ENCODE measurements around the gene C1QTNF8. TPM values are rescaled to one million over a fixed set of nuclear protein-coding genes. Genes with fewer than 3 reads are reported as not detected.

C1QTNF8 gene
- total and polyA plus RNA-seq, 4 donors: not detected

DNA sequence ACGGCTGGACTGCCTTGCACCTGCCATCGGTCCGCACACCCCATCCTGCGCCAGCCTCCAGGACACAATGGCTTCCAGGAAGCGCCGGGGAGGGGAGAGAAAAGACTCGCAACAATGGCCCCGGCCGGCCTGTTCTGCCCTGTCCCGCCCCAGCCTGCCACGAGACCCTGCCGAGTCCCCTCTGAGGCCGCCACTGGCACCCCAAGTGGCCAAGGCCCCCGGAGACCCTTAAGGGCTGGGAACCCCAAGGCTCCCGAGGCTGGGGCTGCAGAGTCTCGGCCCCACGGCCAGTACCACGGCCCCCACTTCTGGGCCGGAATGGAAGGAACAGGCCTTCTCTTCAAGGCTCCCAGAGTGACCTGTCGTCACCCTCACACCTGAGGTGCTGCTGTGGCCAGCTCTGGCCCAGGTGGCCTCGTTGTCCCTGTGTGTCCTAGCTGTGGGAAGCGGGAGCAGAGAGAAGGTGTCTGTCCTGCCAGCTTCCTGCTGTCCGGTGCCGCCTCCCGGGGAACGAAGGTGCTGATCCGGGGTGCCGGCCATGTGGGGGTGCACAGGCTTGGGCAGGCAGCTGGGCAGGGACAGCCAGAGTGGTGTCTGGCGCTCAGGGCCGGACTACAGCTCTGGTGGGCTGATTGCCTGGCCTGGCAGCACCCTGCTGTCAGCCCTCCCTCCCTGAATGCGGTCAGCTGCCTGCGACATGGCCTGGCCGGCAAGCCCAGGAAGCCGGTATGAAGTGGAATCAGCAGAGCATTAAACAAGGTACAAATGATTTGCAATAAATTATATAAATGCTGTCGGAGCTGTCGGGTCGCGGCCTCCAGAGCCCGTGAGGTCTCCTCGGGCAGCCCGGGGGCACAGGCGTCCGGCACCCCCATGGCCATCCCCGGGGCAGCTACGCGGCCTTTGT is 48.7 kb upstream of the C1QTNF8 start:
- Histone ChIP-seq H3K27ac (ENCODE audit: low read depth in 1 of 2, low read length in 2 of 2) (no peak overlapping the region), H3K9ac (ENCODE audit: low read depth in 1 of 2, low read length in 2 of 2) (no peak overlapping the region), H3K4me3 (ENCODE audit: low read depth in 1 of 3, low read length in 3 of 3) (no peak overlapping the region), H3K36me3 (ENCODE audit: control insufficient read depth in 4 of 4, insufficient read depth in 3 of 4, low read depth in 1 of 4, low read length in 3 of 4) (no peaks in the 10 kb centered on the region), H3K9me3 (ENCODE audit: control insufficient read depth in 4 of 4, low read length in 3 of 4) (no peaks in the 10 kb centered on the region), H3K4me1 (ENCODE audit: control insufficient read depth in 4 of 4, insufficient read depth in 4 of 4, low read length in 3 of 4) (no peaks in the 10 kb centered on the region), H3K27me3 (ENCODE audit: control insufficient read depth in 4 of 4, insufficient read depth in 4 of 4, low read length in 3 of 4) (no peaks in the 10 kb centered on the region)
- TF ChIP-seq FOXA2 (IDR thresholded peaks at IDR 0.05): no peak
- no peak for TF ChIP-seq SP1 (IDR thresholded peaks at IDR 0.05)
- TF ChIP-seq, protein P1, sequence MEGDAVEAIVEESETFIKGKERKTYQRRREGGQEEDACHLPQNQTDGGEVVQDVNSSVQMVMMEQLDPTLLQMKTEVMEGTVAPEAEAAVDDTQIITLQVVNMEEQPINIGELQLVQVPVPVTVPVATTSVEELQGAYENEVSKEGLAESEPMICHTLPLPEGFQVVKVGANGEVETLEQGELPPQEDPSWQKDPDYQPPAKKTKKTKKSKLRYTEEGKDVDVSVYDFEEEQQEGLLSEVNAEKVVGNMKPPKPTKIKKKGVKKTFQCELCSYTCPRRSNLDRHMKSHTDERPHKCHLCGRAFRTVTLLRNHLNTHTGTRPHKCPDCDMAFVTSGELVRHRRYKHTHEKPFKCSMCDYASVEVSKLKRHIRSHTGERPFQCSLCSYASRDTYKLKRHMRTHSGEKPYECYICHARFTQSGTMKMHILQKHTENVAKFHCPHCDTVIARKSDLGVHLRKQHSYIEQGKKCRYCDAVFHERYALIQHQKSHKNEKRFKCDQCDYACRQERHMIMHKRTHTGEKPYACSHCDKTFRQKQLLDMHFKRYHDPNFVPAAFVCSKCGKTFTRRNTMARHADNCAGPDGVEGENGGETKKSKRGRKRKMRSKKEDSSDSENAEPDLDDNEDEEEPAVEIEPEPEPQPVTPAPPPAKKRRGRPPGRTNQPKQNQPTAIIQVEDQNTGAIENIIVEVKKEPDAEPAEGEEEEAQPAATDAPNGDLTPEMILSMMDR (IDR thresholded peaks at IDR 0.05; ENCODE audit: low read depth, low read length, missing input control): no peak
- no peak for TF ChIP-seq TAF1 (conservative IDR thresholded peaks at IDR 0.05)
- TF ChIP-seq NR2F2 (IDR thresholded peaks at IDR 0.05): no peak
- TF ChIP-seq GABPA (IDR thresholded peaks at IDR 0.05 in 1 of 2, conservative IDR thresholded peaks at IDR 0.05 in 1 of 2): no peak
- no peak for TF ChIP-seq JUND (IDR thresholded peaks at IDR 0.05)
- no peak for TF ChIP-seq RAD21 (IDR thresholded peaks at IDR 0.05)
- TF ChIP-seq, protein P2, sequence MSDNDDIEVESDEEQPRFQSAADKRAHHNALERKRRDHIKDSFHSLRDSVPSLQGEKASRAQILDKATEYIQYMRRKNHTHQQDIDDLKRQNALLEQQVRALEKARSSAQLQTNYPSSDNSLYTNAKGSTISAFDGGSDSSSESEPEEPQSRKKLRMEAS (IDR thresholded peaks at IDR 0.05): no peak
- TF ChIP-seq, protein P3, sequence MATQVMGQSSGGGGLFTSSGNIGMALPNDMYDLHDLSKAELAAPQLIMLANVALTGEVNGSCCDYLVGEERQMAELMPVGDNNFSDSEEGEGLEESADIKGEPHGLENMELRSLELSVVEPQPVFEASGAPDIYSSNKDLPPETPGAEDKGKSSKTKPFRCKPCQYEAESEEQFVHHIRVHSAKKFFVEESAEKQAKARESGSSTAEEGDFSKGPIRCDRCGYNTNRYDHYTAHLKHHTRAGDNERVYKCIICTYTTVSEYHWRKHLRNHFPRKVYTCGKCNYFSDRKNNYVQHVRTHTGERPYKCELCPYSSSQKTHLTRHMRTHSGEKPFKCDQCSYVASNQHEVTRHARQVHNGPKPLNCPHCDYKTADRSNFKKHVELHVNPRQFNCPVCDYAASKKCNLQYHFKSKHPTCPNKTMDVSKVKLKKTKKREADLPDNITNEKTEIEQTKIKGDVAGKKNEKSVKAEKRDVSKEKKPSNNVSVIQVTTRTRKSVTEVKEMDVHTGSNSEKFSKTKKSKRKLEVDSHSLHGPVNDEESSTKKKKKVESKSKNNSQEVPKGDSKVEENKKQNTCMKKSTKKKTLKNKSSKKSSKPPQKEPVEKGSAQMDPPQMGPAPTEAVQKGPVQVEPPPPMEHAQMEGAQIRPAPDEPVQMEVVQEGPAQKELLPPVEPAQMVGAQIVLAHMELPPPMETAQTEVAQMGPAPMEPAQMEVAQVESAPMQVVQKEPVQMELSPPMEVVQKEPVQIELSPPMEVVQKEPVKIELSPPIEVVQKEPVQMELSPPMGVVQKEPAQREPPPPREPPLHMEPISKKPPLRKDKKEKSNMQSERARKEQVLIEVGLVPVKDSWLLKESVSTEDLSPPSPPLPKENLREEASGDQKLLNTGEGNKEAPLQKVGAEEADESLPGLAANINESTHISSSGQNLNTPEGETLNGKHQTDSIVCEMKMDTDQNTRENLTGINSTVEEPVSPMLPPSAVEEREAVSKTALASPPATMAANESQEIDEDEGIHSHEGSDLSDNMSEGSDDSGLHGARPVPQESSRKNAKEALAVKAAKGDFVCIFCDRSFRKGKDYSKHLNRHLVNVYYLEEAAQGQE (IDR thresholded peaks at IDR 0.05): no peak
- TF ChIP-seq FOXA1 (IDR thresholded peaks at IDR 0.05): no peak
- TF ChIP-seq, protein P4, sequence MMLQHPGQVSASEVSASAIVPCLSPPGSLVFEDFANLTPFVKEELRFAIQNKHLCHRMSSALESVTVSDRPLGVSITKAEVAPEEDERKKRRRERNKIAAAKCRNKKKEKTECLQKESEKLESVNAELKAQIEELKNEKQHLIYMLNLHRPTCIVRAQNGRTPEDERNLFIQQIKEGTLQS (IDR thresholded peaks at IDR 0.05): no peak
- TF ChIP-seq RXRA (IDR thresholded peaks at IDR 0.05): no peak
- no peak for TF ChIP-seq YY1 (IDR thresholded peaks at IDR 0.05)
- TF ChIP-seq HNF4A (conservative IDR thresholded peaks at IDR 0.05): no peak
- TF ChIP-seq, protein P5, sequence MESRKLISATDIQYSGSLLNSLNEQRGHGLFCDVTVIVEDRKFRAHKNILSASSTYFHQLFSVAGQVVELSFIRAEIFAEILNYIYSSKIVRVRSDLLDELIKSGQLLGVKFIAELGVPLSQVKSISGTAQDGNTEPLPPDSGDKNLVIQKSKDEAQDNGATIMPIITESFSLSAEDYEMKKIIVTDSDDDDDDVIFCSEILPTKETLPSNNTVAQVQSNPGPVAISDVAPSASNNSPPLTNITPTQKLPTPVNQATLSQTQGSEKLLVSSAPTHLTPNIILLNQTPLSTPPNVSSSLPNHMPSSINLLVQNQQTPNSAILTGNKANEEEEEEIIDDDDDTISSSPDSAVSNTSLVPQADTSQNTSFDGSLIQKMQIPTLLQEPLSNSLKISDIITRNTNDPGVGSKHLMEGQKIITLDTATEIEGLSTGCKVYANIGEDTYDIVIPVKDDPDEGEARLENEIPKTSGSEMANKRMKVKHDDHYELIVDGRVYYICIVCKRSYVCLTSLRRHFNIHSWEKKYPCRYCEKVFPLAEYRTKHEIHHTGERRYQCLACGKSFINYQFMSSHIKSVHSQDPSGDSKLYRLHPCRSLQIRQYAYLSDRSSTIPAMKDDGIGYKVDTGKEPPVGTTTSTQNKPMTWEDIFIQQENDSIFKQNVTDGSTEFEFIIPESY (IDR thresholded peaks at IDR 0.05): no peak
- no peak for TF ChIP-seq EGR1 (IDR thresholded peaks at IDR 0.05; ENCODE audit: low read depth in 2 of 2)
- TF ChIP-seq HNF4G (IDR thresholded peaks at IDR 0.05): no peak
- no peak for DNase-seq (ENCODE audit: low spot score)
- WGBS: 88% methylated on average over 46 of the region's 46 CpGs

Data from liver (tissue), 9 donors.